Measurements from ENCODE around the gene LPP.

The LPP gene

DNA sequence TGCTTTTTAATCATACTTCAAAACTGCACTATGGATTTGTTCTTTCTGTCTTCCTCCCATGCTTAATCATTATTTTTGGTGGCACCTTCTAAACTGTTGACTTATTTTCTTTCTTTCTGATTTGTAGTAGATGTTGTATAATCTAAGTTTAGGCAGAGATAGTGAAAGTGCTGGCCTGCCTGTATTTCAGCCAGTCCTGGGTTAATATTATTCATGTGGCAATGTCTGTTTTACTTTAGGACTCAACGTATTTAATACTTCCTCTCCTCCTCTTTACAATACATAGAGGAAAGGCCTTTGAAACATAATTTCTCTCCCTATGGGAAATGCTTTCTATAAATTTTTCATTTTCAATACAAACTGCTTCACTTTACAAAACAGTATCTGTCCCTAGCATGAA is 690.1 kb downstream of the LPP start:
- no peak for DNase-seq (ENCODE audit: low read depth)

DNA sequence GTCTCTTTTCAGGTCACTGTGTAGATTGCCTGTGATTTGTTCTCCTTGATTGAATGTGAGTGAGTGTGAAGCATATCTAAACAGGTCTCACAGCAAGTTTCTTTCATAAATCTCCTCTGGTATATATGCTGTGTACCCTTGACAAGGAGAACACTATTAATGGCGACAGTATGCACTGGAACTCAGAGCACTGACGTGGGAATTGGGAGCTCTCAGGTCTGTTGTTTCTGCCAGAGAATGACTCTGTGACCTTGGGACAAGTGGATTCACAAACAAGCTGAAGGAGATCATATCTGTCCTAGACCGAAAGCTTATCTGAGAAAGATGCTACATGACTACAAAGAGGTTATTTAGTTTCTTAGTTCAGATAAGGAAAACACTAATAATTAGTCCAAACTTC is 691.6 kb downstream of the LPP start:
- DNase-seq (ENCODE audit: low read depth), result no peak

DNA sequence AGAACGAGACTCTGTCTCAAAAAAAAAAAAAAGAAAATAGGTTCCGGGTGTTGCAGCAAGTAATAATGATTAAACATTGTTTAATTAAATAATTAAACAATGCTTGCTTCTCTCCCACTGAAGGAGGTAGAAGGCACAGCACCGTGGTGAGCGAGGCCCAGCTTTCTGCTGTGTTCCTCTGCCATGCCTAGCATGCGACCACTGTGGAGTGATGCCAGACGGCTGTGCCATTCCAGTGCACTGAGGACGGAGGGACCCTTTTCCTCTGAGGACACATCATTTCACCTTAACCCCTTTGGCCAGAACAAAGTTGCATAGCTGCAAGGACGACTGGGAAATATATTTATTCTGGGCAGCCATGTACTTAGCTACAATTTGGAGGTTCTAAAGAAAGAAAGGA is 695.0 kb downstream of the LPP start:
- no peak for DNase-seq (ENCODE audit: low read depth)

DNA sequence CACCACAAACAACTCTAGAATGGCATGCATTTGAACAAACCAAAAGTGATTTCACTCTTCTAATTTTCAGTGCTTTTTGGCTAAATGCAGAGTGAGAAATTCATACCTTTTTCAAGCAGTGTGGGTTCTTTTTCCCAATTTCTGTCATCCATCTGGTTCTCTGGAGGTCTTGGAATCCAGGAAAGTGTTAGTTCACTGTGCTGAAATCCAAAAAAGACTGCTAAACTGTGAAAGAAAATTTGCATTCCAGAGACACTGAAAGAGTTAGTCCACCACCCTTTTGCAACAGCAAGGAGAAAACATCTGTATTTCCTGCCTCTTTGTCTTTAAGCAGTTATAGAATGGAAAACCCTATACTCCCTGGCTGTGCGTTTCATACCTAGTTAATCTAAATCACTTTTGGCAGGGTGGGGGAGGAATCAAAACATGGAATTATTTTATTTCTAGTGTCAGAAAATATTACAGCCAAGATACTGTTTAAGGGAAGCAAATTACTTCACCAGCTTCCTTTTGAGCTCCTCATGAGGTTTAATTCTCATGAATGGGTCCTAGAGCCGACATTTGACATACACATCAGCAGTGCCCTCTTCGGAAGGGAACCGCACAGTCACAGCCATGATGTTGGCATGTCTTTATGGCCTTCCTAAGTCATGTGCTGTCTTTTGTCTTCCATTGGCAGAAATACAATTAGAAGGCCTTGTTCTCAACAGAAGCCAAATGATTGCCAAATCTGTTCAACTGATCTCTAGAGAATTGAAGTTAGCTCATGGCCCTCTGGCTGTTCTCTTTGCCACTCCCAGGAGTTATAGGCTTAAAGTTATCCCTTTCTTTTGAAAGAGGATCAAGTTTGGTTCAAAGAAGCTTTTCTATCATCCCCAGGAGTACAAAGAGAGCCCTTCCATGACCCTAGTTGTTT is 700.2 kb downstream of the LPP start:
- DNase-seq (ENCODE audit: low read depth), result no peak

DNA sequence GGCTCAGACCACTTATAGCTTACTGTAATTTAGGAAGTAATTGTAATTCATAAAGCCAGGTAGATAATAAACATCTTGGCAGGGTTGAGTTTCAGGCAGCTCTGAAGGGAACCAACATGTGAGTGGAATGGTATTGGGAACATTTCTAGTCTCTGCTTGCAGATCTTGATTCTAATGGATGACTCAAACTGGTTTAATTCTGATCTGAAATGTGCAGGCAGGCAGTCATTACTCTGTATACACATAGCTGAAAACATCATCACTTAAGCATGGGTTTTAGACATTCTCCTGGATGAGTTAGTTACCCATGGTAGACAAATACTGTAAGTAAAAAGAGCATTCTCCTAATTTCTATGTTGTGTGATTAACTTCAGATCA is 700.8 kb downstream of the LPP start:
- no peak for DNase-seq (ENCODE audit: low read depth)

DNA sequence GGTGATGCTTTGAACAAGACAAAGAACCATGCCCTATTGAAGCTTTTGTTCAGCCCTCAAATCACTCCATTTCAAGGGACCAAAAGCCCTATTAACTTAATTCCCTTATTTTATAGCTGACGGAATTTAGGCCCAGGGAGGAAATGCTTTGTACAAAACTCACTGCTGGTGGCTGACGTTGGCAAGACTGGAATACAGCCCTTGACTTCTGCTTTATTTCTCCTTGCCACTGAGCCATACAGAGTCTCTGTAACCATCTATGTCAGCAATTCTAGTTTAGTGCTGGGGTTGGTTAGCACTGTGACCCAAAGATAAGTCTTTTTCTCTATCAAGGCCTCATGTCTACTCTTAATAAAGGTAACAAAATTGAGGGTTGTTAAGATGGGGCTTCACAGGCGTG is 701.7 kb downstream of the LPP start:
- no peak for DNase-seq (ENCODE audit: low read depth)

DNA sequence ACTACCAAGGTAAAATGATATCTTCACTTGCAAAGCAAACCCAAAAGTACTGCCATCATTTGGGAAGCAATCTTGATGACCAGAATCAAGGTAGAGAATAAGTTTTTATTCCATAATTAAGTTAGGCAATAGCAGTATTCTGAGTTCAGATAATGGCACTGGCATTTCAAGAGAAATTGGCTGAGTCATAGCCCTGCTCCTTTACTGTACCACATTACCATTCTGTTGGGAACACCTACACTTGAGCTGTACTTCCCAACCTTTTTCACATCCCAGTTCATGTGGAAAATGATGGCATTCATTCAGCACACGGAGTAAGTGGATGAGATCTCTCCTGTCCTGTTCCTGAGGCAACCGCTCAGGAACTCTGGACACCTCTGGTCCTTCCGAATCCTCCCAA is 706.2 kb downstream of the LPP start:
- DNase-seq (ENCODE audit: low read depth), result no peak

DNA sequence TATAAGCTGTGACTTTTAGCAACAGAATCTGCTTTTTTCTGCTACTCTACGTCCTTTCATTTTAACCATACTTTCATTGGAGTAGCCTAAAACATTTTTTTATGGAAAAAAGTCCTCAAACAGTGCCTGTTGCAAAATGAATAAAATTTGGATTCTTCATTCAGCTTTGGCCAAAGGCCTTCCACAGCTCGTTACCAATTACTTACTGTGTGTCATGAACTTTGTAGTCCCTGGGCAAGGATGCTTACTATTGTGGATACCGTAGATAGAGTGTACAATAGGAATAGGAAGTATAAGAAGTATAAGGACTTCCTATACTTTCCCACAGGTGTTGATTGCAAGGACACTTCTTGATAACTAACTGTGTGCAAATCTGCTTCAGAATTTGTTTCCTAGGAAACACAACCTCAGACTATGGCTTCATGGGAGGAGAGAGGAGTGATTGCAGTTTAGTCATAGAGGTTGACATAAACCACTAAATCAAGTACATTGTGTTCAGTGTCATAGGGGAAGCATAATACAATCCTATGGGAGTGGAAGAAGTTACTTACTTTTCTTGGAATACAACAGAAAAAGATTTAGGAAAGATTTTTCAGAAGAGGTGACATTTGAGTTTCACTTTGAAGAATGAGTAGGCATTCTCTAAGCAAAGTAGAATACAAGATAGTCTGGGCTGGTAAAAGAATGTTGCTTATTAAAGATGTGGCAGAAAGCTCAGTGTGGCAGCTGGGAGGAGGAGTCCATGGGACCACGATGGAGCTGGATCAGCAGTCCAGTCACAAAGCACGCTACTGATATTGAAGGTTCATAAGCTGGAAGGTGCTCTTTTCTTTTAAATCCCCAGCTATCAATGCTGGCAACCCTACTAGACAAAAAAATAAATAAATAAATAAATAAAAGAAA is 708.1 kb downstream of the LPP start:
- DNase-seq (ENCODE audit: low read depth), result no peak

DNA sequence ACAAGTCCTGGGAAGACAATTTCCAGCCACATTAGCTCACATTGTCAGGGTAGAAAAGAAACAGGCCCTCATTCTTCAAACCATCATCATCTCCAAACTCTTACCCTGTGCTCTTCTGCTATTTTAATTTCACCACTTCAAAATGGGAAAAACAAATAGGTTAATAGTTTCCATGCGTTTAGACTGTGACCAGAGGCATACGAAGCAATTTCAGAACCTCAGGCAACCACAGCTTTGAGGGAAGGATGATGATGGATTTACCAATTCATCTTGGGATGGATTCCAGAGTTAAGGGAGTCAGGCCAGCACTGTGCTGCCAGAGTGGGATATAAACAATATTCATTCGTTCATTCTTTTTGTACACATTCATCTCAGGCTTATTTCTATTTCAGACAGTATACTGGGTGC is 710.0 kb downstream of the LPP start:
- no peak for DNase-seq (ENCODE audit: low read depth)

DNA sequence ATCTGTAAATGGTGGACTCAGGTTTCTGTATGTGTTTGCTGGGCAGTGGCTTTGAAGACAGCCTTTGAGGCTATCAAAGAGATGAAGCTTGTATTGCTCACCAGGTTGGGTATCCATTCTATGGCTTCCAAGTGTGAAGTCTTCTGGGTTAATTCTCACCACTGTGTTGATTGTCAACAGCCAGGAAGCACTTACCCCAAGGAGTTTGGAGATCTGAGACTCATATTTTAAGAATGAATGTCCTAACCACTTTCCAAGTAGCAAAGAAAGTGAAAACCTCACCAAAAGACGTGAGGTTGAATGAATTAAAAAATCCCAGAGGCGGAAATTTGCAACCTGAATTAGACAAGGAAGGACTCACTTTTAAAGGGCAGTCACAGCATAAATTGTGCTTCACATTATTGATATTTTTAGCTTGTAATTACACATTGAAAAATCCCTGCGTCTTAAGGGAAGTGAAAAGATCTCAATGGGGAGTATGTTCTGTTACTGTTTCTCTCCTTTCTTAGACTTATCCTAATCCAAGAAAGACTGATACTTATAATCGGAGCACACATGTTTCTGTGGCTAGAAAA is 713.8 kb downstream of the LPP start:
- no peak for DNase-seq (ENCODE audit: low read depth)

DNA sequence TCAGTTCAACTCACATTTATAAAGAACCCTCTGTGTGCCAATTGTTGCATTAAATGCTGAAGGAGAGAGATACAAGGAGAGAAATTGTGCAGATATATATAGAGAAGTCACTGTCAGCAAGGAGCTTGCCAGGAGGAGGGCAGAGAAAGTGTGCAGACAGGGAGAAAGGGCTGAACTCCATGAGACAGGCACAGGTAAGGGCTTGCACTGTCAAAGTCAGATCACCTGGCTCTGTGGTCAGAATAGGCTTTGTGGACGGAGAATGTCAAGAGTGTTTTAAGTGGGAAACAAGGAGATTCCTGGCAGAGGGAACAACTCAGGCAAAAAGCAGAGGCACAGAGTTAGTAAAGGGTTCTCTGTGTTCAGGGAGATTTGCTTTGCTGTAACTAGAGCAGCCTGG is 714.8 kb downstream of the LPP start:
- DNase-seq (ENCODE audit: low read depth), result no peak

DNA sequence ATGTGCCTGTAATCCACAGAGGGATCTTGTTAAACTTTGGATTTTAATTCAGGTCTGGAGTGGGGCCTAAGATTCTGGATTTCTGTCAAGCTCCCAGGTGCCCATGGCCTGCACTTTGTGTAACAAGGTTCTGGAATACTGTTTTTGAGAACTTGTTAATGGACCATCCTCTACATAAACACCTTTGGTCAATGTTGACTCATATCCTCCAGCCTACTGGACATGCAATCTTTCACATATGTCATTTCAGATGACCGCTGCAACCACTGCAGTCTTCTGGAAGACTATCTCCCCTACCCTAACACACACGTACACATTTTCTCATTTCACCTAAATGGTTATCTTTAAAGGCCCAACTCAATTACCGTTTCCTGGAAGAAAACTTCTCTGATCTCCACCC is 715.7 kb downstream of the LPP start:
- no peak for DNase-seq (ENCODE audit: low read depth)

DNA sequence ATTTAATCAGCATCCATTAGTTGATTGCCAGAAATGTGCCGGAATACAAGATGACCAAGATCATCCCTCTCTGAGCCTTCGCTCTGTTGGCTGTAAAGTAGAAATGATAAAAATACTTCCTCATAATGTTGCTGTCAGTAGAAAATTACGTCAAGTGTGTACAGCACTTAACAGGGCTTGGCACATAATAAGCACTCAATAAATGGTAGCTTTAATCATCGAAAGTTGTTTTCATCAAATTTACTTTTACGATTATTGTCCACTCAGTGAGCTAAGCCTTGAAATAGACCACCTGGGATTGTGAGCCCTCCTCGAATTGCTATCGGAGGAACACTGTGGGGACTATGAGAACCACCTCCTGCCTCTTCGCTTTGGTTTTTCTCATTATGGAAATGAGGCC is 716.5 kb downstream of the LPP start:
- DNase-seq (ENCODE audit: low read depth), result no peak

DNA sequence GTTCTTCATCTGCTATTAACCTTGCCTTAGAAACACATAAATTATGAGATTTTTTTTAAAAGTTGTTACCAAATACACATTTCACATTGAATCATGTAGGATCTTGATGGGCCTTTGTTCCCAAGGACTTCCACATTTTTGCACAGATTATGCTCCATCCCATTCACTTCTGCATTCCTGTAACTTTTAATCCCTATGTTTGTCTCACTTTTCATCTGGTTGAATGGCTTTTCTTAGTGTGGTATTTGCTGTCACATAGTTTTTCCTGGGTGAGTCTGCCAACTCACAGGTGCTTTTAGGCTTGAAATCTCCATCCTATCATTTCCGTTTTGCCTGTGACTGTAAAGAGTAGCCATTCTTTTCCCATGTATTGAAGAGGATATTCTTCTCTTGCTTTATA is 720.6 kb downstream of the LPP start:
- no peak for DNase-seq (ENCODE audit: low read depth)

DNA sequence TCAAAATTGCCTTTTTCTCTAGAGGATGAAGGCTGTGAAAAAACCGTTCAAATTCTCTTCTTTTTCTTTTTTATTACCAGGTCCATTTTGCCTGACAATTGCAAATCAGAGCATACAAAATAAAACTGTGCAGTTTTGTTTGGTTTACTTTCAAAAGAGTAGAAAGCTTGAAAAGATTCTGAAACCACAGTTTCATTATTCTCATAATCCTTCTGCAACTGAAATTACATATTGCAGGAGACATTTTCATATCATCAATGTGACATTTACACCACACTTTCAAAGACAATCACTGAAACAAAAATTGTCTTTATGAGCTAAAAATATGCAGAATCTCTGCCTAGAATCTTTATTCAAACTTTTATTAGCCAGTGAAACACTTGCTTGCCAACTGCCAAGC is 721.5 kb downstream of the LPP start:
- no peak for DNase-seq (ENCODE audit: low read depth)

DNA sequence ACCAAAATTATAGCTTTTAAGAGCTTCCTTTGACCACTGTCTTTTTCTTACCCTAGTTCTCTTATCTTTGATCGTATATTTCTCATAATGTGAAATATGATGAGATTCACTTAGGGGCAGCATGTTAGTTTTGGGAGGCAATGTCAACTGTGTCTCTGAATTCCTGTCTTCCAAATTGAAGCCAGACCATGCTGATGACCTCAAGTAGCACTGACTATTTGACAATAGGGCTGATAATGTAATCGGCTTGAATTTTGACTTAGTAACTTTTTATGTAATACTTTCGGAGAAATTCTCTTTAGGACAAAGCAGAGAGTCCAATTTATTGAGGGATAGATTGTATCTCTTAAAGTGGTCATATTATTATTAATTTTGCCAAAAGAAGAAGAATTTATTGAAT is 722.4 kb downstream of the LPP start:
- no peak for DNase-seq (ENCODE audit: low read depth)

DNA sequence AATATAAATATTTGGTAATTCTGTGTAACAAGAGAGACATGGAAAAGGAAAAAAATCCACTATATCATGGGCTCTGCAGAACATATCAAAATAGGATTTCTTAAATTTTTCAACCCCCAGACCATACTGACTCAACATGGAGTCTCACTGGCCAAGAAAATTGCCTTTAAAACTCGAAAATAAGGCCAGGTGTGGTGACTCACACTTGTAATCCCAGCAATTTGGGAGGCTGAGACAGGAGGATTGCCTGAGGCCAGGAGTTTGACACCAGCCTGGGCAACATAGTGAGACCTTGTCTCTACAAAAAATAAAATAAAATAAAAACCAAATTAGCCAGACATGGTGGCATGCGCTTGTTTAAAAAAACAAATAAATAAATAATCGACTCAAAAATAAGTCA is 723.4 kb downstream of the LPP start:
- no peak for DNase-seq (ENCODE audit: low read depth)

DNA sequence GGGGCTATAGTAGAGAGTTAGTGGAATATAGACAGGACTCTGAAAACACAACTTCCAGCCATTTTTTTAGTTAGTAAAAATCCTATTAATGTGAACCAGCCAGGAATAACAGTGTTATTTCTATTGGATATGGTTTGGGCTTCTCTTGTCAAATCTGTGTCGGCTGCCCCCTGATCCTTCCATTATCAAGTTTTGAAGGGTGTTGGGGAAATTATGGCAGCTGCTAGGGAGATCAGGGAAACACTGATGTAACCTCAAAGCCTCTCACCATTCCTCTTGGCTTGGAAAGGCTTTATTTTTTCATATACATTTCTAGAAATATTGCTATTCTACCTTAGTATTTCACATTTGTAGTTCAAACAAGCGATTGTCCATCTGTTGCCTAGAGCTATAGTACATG is 724.1 kb downstream of the LPP start:
- DNase-seq (ENCODE audit: low read depth), result no peak

DNA sequence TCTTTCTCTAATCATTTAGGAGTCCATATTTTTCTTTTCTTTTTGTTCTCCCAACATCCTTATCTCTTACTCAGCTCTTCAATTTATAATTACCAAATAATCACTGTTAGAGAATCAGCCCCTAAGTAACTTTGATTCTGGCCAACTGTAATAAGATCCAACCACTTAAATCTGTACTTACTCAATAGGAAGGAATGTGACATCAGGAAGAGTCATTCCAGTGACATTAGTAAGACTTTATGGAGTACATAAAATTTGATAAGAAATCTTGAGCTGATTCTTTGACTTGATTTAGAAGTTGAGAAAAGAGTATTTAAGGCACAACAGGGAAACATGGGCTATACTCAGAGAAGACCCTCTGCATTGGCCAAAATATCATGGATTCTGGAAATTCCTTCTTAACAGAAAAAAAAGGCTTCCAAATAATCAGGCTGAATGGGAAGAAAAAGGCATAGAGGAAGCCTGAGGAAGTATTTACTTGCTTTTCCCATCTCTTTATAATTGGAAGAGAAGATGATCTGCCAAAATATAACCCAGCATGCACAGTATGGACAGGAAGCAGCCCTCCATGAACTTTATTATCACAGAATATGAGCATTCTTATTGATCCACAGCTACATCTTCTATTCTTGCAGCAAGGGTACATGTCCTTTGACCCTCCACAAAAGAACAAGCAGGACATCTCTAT is 728.1 kb downstream of the LPP start:
- no peak for DNase-seq (ENCODE audit: low read depth)

DNA sequence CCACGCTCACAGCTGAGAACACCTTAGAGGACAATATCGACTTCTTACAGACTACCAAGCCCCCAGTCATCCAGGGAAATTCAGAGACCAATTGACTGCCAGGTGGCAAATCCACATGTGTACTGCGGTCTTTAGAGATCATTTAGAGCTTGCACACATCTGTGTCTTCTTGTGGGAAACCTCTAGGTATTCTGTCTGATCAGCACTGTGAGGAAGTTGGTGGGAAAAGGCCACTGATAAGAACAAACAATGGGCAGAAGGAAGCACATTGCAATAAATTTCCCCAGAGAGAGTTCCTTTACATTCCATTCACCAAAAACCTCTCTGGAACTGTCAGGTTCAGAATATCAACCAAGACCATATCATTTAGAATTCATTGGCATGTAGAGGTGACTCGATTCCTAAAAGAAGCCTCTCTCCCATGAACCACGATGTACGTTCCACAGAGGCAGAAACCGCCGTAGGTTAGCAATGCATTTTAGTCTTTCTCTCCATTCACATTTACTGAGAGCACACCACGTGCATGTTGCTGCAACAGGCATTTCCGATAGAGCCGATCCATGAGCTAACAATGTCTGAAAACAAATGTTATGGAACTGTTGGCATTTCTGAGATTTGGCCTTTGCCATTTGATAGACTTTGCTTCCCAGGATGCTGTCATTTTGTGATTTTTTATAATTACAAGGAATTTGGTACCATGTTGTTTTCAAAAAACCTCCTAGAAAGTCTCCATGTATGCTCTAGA is 730.5 kb downstream of the LPP start:
- no peak for DNase-seq (ENCODE audit: low read depth)

DNA sequence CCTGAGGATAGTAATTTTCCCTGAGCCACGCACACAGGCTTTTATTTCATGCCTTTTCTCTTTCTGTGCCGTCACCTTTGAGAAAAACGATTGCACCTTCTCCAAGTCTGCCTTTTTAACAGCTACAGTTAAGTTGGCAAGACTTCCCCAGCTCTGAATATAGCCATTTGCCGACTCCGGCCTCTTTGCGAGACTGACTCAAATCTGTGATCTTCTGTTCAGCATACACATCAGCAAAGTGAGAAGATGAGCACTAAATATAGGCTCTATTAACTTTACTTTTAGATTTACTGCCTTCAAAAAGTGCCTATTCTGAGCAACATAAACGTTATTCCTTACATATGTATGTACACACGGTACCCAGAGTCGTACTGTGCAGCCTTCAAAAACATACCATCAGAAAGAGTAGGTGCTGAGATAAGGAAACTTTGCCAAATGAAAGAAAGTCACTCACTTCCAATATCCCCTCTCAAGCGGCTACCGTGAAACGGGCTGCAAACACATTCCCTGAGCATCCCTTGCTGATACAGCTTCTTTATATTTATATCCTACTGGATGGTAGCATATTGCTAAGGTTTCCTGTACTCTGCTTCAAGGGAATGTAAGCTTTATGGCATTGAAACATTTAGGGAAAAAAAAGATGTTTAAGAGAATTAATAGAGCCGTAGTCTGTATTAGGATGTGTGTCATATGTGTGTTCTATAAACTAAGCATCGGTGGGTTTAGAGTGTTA is 734.5 kb downstream of the LPP start:
- DNase-seq (ENCODE audit: low read depth), result no peak

Data from activated gamma-delta T cell treated with anti-CD3 and anti-CD28 coated beads, Interleukin-2, amount 50 U/mL, for 16 hours (primary cell).